ENCODE data around the gene SIM2.

The SIM2 gene

DNA sequence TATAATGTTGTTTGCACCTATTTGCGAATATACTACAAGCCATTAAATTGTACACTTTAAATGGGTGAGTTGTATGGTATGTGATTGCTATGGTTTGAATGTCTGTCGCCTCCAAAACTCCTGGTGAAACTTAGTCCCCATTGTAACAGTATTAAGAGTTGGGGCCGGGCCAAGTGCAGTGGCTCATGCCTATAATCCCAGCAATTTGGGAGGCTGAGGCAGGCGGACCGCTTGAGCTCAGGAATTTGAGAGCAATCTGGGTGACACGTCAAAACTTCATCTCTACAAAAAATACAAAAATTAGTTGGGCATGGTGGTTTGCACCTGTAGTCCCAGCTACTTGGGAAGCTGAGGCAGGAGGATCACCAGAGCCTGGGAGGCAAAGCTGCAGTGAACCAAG, 12.0 kb upstream of the SIM2 start:
- no peak for DNase-seq

GRCh38 chr21:36688324-36688723, 10.6 kb upstream of the SIM2 start:
- DNase-seq = no peak

GRCh38 chr21:36689324-36689723, 9.6 kb upstream of the SIM2 start:
- no peak for DNase-seq

DNA sequence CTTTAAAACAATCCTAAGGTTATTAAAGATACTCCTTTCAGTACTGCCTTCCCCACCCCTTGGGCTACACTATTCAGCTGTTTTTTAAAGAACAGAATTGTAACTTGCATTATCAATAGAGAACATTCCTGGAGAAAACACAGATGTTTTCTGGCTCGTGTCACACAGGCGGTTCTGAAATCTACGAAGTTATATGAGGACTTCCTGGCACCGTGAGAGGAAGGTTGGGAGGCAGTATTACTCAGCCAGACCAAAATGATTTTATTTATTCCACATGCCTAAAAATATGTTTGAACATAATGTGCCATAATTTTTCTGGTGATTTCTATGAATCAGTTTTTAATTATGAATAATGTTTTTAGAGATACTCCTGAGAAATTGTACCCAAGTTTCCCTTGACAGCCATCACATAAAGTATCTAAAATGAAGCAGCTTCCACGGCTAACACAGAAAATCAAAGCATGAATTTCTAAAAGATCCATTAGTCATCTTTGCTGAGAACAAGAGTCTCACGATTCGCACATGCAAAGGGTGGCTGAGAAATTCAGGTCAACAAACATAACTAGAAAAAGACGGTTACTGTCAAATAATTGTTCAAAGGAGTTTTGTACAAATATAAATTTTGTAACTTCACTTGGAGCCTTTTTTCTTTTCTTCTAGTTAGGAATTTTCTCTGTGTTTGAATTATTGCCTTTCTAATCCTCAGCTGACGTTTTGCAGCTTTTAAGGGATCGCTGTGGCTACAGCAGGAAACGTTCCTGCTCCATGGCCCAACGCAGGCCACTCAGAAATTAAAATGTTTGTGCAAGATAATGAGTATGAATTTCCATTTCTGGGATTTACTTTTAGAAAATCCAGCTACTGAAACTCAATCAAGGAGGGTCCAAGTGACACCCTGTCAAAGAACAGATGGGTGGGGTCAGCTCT, 8.0 kb upstream of the SIM2 start:
- no peak for DNase-seq

- no peak for DNase-seq
Measured at GRCh38 chr21:36691555-36692041, 7.3 kb upstream of the SIM2 start.

GRCh38 chr21:36692114-36692834, 6.6 kb upstream of the SIM2 start:
- DNase-seq = no peak

DNA sequence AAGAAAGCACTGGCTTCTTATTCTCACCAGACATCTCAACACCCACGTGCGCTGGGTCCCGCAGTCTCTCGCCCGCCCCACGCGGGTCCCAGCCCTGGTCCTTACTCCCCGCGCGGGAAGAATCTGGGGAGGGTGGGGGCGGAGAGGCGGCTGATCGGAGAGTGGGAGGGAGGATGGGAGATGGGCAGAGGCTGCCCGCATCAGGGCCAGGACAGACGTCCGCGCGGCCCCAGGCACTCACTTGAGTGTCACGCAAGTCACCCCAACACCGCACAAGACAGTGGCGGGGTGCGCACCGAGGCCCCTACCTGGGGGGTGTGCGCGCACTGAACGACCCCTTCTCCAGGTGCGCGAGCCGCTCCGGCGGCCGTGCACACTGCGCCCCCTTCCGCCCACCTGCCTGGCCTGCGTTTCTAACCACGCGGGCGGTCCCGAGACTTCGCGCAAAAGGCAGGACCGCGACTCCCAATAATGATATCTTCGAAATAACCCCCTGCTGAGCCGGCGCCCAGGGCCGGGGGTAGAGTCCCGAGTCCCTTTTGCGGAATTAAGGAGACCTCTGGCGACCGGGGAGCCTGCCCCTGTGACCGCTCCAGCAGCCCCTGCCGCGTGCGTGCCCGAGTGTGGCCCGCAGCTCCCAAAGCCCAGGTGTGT, 6.0 kb upstream of the SIM2 start:
- DNase-seq = no peak

DNA sequence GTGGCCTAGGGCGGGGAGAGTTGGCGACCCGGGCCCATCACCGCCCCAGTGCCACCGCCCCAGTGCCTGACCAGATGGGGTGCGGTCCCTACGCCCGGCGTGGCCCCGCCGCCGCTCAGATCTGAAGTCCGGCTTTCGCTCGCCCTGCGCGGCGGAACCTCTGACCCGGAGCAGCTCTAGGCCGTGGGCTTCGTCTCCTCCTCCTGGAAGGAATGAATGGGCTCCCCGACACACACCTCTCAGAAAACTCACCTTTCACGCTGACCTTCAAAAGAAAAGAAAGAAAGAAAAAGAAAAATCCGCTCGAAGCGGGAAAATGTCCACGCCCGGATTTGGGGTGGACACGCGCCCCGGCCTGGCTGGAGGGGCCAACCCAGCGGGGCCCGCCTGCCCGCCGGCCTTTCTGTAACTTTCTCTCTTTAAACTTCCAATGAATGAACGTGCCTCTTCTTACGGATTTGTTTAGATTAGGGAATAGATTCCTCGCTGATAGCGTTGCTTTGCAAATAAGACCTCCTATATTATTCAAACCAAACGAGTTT, 5.4 kb upstream of the SIM2 start:
- no peak for DNase-seq

- DNase-seq = no peak
Measured at GRCh38 chr21:36694031-36694515, 4.8 kb upstream of the SIM2 start.

DNA sequence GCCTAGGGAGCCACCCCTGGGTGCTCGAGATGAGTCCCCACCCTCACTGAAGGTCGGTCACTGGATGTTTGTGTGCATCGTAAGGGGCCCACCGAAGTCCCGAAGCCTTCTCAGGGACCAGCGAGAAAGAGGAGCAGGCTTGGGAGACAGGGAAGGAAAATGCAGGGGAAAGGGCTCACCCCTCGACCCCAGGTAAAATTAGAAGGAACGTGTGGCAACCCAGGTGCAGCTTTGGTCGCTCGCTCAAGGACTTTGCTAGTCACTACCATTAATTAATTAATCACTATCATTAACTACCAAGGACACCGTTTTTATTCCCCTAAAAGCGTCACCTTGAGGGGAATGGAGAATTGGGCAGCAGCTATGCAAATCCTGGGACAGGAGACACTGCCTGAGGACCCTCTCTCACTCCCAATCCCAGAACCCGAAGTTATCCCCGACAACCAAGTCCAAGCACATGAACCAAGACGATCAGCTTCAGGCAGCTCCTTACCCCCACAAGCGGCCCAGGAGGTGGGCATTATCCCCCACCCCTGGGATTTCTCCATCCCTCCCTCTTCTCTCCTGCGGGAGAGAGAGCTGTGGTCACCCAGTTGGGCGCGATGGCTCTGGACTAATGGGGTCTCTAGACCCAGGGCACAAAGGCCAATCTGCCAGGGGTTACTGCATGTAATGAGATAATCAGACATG, 4.2 kb upstream of the SIM2 start:
- no peak for DNase-seq

DNA sequence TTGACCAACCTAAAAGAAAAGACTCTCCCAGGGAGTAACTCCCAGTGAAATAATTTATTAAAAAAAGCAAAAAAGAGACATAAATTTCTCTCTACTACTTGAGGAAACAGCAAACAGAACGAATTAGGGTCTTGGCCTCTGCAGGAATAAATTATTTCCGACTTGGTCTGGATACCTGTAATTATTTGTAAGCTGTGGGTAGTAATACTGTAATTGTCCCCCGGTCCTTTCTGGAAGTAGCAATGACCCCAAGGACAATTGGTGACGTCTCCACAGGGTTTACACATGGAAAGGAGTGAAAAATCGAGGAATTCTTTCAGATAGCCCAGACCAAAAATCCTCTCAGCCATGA, 3.7 kb upstream of the SIM2 start:
- DNase-seq = no peak

GRCh38 chr21:36695671-36696389, 3.1 kb upstream of the SIM2 start:
- no peak for DNase-seq

DNA sequence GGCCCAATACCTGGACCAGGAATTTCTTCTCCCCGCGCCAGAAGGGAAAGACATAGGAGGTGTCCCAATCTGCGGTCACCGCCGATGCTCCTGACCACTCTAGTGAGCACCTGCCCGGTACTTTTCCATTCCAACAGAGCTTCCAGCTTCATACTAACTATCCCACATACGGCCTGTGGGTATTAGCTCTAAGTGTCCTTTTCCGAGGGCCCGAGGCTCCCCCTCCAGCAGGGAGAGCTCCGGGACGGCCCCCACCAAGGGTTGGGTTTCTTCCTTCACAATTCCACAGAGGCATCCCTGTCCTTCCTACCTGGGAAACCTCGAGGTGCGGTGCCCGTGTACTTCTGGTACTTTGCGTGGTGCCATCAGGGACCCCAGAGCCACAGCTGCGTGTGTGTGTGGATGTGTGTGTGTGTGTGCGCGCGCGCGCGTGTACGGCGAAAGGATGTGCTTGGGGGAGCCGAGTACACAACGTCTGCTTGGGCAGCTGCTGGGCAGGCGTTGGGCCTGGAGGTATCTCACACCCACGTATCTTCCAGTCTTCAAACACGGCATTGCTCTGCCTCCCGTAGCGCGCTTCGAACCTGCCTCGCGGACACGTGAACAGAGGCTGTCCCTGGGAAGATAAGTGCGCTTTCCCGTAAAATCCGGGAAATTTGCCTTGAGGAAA, 2.4 kb upstream of the SIM2 start:
- DNase-seq = no peak

DNA sequence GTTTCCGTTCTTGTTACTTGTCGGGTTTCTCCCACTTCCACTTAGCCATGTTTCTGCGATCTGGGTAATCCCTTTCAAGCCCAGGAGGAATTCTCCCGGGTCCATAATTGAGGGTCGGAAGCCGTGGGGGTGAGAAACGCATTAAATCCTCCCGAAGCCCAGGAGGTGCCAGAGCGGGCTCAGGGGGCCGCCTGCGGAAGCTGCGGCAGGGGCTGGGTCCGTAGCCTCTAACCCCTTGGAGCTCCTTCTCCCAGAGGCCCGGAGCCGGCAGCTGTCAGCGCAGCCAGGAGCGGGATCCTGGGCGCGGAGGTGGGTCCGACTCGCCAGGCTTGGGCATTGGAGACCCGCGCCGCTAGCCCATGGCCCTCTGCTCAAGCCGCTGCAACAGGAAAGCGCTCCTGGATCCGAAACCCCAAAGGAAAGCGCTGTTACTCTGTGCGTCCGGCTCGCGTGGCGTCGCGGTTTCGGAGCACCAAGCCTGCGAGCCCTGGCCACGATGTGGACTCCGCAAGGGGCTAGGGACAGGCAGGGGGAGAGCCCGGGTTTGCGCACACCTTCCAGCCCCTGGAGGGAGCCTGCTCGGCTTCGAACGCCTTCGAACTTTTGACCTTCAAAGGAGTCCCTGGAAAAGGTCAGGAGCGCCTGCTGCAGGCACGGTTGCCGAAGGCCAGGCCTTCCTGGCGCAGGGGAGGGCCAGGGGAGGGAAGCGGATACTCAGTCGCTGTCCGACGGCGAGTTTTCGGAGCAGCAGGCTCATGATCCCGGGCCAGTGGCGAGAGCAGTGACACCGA, 1.7 kb upstream of the SIM2 start:
- DNase-seq = no peak

DNA sequence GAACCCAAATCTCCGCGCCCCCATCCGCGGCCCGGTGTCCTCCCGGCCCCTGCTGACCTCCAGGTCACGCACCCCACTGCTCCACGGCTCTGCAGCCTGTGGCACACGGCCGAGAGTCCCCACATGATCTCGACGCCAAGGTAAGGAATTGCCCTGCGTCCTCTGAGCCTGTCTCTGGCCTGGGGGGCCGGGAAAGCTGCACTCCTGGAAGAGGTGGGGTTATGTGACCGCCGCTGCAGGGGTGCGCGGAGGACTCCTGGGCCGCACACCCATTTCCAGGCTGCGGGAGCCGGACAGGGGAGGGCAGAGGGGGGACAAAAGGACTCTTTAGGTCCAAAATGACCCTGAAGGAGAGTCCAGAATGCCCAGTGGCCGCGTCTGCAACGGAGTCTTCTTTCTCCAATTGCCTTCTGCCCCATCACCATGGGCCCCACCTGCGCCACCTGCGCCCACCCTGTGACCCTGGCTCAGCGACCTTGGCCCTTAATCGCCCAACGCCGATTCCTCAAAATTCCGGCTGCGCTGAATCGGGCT, 997 bp upstream of the SIM2 start:
- no peak for DNase-seq

DNA sequence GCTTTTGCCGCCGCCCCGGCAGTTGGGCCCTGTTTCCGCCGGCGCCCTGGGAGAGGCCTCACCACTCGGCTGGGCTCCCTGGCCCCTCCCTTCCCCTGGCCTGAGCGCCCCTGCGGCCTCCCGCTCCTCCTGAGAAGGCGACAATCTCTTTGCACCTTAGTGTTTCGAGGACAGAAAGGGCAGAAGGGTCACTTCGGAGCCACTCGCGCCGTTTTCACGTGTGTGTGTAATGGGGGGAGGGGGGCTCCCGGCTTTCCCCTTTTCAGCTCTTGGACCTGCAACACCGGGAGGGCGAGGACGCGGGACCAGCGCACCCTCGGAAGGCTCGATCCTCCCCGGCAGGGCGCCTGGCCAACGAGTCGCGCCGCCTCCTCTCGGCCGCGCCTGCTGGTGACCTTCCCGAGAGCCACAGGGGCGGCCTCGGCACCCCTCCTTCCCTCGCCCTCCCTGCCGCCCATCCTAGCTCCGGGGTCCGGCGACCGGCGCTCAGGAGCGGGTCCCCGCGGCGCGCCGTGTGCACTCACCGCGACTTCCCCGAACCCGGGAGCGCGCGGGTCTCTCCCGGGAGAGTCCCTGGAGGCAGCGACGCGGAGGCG, 432 bp upstream of the SIM2 start:
- DNase-seq = no peak

DNA sequence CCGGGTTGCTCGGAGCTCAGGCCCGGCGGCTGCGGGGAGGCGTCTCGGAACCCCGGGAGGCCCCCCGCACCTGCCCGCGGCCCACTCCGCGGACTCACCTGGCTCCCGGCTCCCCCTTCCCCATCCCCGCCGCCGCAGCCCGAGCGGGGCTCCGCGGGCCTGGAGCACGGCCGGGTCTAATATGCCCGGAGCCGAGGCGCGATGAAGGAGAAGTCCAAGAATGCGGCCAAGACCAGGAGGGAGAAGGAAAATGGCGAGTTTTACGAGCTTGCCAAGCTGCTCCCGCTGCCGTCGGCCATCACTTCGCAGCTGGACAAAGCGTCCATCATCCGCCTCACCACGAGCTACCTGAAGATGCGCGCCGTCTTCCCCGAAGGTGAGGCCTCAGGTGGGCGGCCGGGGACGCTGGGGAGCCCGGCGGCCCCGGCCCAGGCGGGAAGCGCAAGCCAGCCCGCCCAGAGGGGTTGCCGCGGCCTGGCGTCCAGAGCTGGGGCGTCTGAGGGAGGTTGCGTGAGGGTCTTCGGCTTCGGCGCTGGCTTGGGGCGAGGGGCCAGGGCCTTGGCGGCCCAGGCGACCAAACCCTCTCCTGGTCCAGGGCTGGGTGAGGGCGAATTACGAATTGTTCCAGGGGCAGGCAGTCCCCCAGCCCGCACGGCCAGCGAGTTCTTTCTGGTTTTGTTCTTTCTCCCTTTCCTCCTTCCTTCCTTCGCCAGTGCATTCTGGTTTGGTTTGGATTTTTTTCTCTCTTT, 805 bp downstream of the SIM2 start:
- no peak for DNase-seq

DNA sequence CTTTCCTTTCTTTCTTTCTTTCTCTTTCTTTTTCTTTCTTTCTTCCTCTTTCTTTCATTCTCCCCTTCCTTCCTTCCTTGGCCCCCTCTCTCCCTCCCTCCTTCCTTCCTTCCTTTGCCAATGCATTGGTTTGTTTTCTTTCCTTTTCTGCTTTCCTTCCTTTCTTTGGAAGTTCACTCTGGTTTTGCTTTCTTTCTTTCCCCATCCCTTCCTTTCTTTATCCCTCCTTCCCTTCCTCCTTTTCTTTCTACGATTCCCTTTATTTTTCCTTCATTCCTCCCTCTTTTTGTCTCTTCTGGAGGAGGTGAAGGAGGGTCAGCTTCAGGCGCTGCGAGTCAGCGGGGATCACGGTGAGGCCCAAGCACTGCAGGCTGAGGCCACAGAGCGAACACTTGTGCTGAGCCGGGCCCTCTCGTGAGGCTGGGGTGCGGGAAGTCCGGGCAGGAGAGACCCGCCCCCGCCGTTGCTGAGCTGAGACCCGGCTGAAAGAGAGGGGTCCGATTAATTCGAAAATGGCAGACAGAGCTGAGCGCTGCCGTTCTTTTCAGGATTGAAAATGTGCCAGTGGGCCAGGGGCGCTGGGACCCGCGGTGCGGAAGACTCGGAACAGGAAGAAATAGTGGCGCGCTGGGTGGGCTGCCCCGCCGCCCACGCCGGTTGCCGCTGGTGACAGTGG, 1.5 kb downstream of the SIM2 start:
- DNase-seq = no peak

Data from COR-L47 (cell line).